Adipocyte (in vitro differentiated cells): ENCODE measurements around the gene OPCML.

ENCODE experiments used
- DNase-seq: peaks from one replicate; pipeline ENCODE4 v3.0.0-alpha.2; 2015; ENCODE audit warnings: low read depth
- H3K27me3 ChIP-seq: replicated peaks from 2 replicates; pipeline ENCODE4 v1.7.0; 2013; ENCODE audit warnings: mild to moderate bottlenecking, low read length, moderate library complexity; ENCODE audit not compliant: control insufficient read depth, insufficient read depth
- H3K36me3 ChIP-seq: 2 replicates; pipeline ENCODE4 v1.7.0; 2013; ENCODE audit warnings: low read length, mild to moderate bottlenecking, moderate library complexity; ENCODE audit not compliant: control insufficient read depth, insufficient read depth, severe bottlenecking
- H3K4me1 ChIP-seq: 2 replicates; pipeline ENCODE4 v1.7.0; 2013; ENCODE audit warnings: mild to moderate bottlenecking, low read length, moderate library complexity; ENCODE audit not compliant: control insufficient read depth, insufficient read depth
- H3K4me3 ChIP-seq: 2 replicates; pipeline ENCODE4 v1.7.0; 2013; ENCODE audit warnings: mild to moderate bottlenecking, low read length, moderate library complexity
- H3K9ac ChIP-seq: 2 replicates; pipeline ENCODE4 v1.7.0; 2013; ENCODE audit warnings: mild to moderate bottlenecking, low read length, moderate library complexity
- H3K9me3 ChIP-seq: 2 replicates; pipeline ENCODE4 v1.7.0; 2013; ENCODE audit warnings: mild to moderate bottlenecking, low read length, moderate library complexity; ENCODE audit not compliant: control insufficient read depth

Gene OPCML

DNA sequence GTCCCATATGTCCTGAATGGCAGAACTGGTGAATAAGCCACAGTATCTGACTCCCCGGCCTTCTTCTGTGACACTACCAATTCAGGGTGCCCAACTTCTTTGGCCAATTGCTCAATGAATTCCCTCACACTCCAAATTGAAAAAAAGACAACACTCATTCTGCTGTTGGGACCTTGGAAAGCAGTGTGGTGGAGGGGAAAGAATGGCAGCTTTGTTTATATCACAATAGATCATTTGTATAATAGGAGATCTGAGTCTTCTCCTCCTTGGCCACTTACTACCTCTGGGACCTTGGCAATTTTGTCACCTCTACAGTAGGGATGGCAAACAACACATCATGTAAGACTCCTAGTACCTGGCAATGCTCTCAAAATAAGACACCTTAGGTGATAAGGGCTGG, 64.6 kb downstream of the OPCML start:
- Histone ChIP-seq H3K4me1 (no peaks in the 10 kb centered on the region), H3K9me3 (no peaks in the 10 kb centered on the region), H3K4me3 (no peak overlapping the region), H3K9ac (no peak overlapping the region), H3K36me3 (no peaks in the 10 kb centered on the region), H3K27me3 (no peaks in the 10 kb centered on the region)
- no peak for DNase-seq

DNA sequence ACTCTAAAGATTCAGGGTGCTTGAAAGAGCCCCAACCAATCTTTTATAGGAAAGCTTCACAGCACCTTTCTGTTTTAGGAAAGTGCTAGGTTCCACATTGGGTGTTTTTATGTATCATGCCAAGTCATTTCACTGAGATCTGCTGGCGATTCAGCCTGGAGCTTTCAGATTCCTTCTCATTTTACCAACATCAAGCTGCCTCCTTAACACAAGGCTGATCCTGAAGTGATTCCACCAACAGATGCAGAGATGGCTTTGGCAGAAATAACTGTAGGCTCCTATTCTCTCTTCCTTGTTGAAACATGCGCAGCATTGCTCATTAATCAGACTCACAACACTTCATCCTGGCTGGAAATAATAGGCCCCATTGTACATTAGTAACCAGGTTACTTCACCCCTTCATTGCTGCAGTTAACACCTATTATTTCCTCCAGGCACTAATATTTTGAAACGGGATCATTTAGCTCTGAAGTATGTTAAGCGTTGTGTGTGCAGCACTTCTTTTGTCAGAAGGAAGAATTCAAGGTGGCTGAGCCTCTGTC, 89.0 kb downstream of the OPCML start:
- no peak for DNase-seq
- Histone ChIP-seq H3K4me1 (no peaks in the 10 kb centered on the region), H3K4me3 (no peak overlapping the region), H3K36me3 (no peaks in the 10 kb centered on the region), H3K9me3 (no peaks in the 10 kb centered on the region), H3K9ac (no peak overlapping the region), H3K27me3 (no peaks in the 10 kb centered on the region)

DNA sequence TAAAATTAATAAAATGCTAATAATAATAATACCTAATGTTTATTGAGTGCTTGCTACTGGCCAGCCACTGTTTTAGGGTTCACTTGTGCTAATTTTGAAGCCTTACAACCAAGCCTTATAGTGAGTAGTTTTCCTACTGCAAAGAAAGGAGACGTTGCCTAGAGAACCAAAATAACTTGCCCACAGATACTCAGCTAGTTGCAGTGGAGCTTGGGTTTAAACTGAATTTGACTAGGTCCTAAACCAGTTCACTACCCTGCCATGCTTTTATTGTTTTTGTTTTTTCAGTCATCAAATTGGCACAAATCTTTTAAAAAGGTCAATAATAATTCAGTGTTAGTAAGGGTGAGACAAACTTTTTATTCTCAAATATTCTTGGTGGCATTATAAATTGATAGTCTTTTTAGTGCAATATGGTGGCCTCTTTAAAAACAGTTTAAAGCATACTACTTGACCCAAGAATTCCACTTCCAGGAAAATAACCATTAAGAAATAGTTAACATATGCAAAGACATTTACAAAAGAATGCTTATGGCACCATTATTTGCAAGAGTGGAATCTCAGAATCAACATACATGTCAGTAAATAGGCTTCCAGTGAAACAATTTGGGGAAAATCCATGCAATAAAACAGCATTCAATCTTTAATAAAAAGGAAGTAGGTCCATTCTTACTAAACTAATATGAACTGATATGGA, 90.2 kb downstream of the OPCML start:
- Histone ChIP-seq H3K4me3 (no peak overlapping the region), H3K4me1 (no peaks in the 10 kb centered on the region), H3K27me3 (no peaks in the 10 kb centered on the region), H3K9ac (no peak overlapping the region), H3K36me3 (no peaks in the 10 kb centered on the region), H3K9me3 (no peaks in the 10 kb centered on the region)
- no peak for DNase-seq

DNA sequence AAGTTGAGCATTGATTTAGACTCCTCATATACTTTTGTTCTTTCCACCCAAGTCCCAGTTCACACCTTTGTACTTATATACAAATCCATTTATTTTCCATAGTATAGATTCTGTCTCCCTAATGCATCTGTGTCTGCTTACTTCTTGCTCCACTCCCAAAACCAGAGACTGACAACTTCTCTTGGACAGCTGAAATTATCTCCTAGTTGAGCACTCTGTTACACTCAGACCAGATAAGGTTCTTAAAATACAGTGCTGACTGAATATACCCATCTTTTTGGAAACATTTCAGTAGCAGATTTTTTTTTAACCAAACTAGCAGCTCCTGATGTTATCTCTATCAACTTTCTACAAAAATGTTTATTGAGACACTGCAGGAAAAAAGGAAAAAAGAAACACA, 106.3 kb downstream of the OPCML start:
- H3K36me3 ChIP-seq: no peaks in the 10 kb centered on the region
- no peak overlapping the region for H3K9ac ChIP-seq
- no peak for DNase-seq
- H3K4me3 ChIP-seq: no peak overlapping the region
- no peaks in the 10 kb centered on the region for H3K9me3 ChIP-seq
- no peaks in the 10 kb centered on the region for H3K4me1 ChIP-seq
- no peaks in the 10 kb centered on the region for H3K27me3 ChIP-seq

DNA sequence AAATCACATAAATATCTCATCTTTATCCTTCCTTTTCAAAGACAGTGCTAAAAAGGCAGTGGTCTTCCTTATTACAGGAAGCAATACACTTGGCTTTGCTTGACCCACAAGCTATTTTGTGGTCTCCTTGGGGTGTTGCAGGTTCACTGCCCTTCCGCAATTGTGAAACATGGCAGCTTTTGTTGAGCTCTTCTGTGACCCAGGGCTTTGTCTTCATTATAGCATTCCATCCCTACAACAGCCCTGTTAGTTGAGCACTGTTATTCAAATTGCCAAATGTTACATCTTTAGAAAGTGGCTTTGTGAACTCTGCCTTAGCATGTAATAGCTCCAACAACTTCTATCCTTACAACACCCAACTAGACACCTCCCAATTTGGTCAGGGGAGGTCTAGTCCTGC, 107.1 kb downstream of the OPCML start:
- no peak overlapping the region for H3K4me3 ChIP-seq

DNA sequence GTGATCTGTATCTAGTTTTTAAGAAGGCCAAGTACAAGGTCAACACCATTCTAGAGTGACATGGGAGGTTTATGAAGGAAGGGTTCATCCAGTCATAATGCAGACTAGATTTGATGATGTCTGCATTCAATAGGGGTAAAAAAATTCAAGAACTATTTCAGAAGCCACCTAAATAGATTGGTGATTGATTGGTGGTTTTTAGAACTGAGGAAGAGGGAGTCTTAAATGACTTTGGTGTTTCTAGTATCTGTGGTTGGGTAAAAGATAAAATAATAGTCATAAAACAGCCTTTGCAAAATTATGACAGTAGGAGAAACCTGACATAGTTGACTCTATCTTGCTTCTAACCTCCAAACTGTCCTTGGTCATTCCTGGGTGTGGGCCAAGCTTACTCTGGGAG, 114.1 kb downstream of the OPCML start:
- Histone ChIP-seq H3K27me3 (no peaks in the 10 kb centered on the region), H3K4me1 (no peaks in the 10 kb centered on the region), H3K9ac (no peak overlapping the region), H3K36me3 (no peaks in the 10 kb centered on the region), H3K4me3 (no peak overlapping the region), H3K9me3 (peaks cover 6% of the 10 kb centered on the region)
- no peak for DNase-seq

More for the DNA sequence above, 107.1 kb downstream of the OPCML start:
- Histone ChIP-seq H3K36me3 (no peaks in the 10 kb centered on the region), H3K9me3 (no peaks in the 10 kb centered on the region), H3K4me1 (no peaks in the 10 kb centered on the region), H3K9ac (no peak overlapping the region), H3K27me3 (no peaks in the 10 kb centered on the region)
- no peak for DNase-seq

DNA sequence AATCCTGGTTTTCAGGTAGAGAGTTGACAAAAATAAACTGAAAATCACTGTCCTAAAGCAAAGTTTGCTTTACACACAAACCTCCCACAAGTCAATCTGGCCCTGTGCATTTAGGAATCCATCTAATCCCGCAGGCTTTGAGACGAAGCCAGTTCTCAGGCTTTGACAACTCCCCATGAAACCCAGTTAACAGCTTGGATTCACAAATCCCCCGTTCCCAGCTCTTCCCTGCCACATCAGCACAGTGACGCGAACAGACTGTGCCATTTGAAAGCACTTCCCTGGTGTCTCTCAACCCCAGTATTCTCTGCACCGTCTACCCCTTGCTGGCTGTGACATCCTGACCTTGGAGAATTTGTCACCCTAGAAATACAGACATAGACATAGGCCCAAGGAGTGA, 117.8 kb downstream of the OPCML start:
- Histone ChIP-seq H3K4me1 (no peaks in the 10 kb centered on the region), H3K4me3 (no peak overlapping the region), H3K9me3 (peaks cover 6% of the 10 kb centered on the region), H3K27me3 (no peaks in the 10 kb centered on the region), H3K9ac (no peak overlapping the region), H3K36me3 (no peaks in the 10 kb centered on the region)
- DNase-seq: no peak

DNA sequence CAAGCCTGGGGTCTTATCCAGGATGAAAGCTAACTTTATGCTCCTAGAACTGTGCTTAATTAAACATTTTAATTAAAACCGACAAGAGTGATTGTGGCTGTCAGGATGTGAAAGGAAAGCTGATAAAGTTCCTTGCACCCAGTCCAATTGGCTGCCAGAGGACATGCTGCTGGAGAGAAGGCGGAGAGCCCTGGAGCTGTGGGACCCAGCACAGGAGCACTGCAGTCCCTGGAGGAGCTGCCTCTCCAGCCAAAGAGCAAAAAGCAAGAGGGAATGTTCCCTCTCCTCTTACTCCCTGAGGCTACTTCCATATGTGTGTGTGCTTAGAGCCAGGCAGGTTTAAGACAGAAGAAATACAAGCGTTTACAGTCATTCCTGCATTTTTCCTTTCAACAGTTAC, 118.6 kb downstream of the OPCML start:
- no peak overlapping the region for H3K4me3 ChIP-seq
- H3K9ac ChIP-seq: no peak overlapping the region
- H3K36me3 ChIP-seq: no peaks in the 10 kb centered on the region
- DNase-seq: no peak
- H3K9me3 ChIP-seq: peaks cover under 1% of the 10 kb centered on the region
- H3K27me3 ChIP-seq: no peaks in the 10 kb centered on the region
- no peaks in the 10 kb centered on the region for H3K4me1 ChIP-seq

DNA sequence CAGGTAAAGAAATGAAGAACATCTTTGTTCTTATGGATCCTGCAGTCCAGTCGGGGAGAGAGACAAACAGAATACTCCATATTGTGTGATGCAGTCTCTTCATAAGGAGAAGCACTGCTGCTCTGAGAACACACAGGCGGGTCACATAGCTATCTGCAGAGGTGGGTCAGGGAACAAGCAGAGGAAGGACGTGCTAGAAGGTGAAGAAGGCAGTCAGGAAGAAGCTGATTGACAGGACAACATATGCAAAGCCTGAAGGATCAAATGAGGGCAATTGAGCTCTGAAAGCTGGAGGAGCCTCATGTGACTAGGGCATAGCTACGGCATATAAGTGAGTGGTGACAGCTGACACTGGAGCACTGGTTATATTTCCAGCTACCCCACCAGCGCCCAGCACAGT, 122.5 kb downstream of the OPCML start:
- Histone ChIP-seq H3K36me3 (no peaks in the 10 kb centered on the region), H3K9me3 (no peaks in the 10 kb centered on the region), H3K27me3 (no peaks in the 10 kb centered on the region), H3K4me1 (no peaks in the 10 kb centered on the region), H3K9ac (no peak overlapping the region), H3K4me3 (no peak overlapping the region)
- no peak for DNase-seq

DNA sequence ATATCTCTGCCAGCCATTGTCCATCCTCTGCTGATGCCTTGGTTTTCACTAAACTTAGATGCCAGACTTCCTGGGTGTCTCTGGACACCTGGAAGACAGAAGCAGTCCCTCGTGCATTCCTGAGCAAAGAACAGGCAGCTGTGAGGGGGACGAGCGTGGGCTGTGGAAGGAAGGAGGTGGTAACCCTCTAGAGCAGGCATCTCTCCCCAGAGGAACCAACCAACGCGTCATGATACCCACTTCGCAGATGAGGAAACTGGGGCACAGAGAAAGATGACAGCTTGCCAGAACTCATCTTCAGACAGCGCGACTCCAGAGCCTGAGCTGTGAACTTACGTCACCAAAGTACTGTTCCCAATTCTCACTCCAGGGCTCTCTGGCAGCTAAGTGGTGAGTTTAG, 123.4 kb downstream of the OPCML start:
- Histone ChIP-seq H3K9me3 (no peaks in the 10 kb centered on the region), H3K27me3 (no peaks in the 10 kb centered on the region), H3K36me3 (no peaks in the 10 kb centered on the region), H3K9ac (no peak overlapping the region), H3K4me3 (no peak overlapping the region), H3K4me1 (no peaks in the 10 kb centered on the region)
- no peak for DNase-seq

DNA sequence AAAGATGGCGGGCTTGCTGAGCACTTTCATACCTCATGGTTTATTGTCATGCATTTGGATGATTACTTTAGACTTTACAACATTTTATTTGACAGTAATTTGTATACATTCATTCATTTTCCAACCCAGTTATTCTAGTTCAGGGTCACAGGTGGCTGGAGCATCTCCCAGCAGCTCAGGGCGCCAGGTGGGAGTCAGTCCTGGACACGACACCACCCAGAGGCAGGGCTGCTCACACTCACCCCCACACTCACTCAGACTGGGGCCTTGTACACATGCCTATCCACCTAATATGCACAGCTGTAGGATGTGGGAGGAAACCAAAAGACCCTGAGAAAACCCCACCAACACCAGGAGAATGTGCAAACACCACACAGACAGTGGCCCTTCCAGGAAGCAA, 123.9 kb downstream of the OPCML start:
- H3K27me3 ChIP-seq: no peaks in the 10 kb centered on the region
- DNase-seq: no peak
- no peak overlapping the region for H3K4me3 ChIP-seq
- H3K4me1 ChIP-seq: no peaks in the 10 kb centered on the region
- no peaks in the 10 kb centered on the region for H3K9me3 ChIP-seq
- H3K9ac ChIP-seq: no peak overlapping the region
- no peaks in the 10 kb centered on the region for H3K36me3 ChIP-seq

DNA sequence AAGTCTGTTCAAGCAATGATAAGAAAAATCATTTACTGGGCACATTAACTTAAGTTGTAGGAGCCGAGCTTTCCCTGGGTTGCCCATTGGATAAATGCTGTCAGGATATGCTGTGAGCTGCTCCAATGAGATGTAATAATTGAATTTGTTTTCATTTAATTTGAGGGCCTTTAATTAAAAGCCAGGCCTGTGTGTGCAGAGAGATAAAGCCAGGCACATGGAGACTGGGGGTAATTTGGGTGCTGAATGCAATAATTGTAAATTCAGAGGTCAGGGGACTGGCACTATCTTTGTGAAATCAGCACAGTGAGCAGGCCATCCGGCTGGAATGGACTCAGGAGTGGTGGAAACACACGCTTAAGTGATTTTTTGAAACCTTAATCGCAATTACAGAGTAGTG, 125.8 kb downstream of the OPCML start:
- no peaks in the 10 kb centered on the region for H3K4me1 ChIP-seq
- H3K27me3 ChIP-seq: no peaks in the 10 kb centered on the region
- H3K36me3 ChIP-seq: no peaks in the 10 kb centered on the region
- DNase-seq: no peak
- H3K9ac ChIP-seq: no peak overlapping the region
- H3K9me3 ChIP-seq: no peaks in the 10 kb centered on the region
- H3K4me3 ChIP-seq: no peak overlapping the region
